Measurements from ENCODE around the gene DNAJC6. TPM values are rescaled to one million over a fixed set of nuclear protein-coding genes. Genes with fewer than 3 reads are reported as not detected.

Gene DNAJC6
- total RNA-seq, 1 donor from 2014 or later: 3.2 TPM

DNA sequence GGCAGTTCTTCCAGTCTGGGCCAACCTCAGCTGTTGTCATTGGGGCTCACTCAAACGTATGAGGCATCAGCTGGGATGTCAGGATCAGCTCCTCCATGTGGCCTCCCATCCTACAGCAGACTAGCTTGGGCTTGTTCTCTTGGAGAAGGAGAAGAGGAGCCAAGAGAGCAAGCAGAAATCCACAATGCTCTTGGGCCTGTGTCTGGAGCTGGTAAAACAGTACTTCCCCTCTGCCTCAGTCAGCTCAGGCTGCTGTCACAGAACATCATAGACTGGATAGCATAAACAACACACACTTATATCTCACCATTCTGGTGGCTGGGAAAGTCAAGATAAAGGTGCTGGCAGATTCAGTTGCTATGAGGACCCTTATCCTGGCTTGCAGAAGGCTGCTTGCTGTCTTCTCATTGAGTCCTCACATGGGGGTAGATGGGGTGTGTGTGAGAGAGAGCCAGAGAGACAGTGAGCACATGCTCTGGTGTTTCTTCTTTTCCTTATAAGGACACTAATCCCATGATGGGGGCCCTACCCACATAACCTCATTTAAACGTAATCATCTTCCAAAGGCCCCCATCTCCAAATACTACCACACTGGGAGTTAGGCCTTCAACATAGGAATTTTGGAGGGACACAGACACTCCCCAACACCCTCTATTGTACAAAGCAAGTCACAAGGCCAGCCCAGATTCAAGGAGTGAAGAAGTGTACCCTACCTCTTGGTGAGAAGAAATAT lies 16.3 kb upstream of the DNAJC6 start:
- DNase-seq (ENCODE audit: extremely low read depth, low read depth, low spot score): no peak

DNA sequence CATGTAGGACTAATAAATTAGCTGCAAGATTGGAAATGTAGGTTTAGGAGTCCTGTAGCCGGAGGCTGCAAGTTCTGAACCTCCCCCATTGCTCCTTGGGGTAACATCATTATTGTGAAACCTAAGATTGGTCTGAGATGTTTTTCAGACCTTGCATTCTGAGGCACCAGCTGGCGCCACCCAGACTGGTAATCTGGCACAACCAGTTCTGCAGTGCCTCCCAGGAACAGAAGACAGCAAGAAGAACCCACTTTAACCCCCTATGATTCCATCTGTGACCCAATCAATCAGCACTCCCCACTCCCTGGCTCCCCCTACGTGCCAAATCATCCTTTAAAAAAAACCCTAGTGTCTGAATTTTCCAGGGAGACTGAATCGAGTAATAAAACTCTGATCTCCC lies 11.6 kb upstream of the DNAJC6 start:
- no peak for DNase-seq (ENCODE audit: extremely low read depth, low read depth, low spot score)

DNA sequence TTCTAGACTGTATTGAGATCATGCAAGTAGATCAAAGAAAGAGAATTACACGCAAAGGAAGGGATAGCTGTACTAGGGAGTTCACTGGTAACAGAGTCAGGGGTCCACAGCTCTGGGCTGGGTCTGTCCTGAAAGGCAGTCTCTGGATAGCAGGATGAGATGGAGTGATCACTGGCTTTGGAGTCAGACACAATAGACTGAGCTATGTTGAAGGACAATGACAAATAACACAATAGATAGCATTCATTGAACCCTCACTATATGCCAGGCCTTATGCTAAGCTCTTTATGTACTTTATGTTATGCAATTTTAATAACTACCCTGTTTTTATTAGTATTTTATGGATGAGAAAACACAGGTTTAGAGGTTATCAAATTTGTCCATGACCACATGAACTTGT lies 10.0 kb upstream of the DNAJC6 start:
- DNase-seq (ENCODE audit: extremely low read depth, low read depth, low spot score): no peak

DNA sequence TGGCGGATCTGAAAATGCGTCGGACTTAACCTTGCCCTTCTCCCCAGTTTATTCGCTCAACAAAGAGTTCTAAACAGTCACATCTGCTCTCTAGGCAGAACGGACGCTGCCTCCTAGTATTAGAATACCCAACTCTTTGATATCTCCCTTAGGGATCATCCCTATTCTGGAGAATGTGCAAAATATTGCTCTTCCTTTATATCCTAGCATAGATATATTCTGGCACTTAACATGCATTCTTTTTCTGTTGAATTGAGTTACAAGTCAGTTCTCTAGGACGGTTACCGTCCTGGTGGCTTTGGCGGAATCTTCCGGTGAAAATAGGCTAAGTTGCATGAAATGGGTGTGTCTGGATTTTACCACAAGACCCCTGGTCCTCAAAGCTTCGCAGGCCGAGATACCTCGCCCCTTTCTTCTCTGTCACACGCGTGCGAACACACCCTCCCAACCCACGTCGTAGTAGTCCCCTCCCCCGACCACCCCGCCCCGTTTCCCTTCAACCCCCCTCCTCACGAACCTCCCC lies 501 bp upstream of the DNAJC6 start:
- no peak for DNase-seq (ENCODE audit: extremely low read depth, low read depth, low spot score)

DNA sequence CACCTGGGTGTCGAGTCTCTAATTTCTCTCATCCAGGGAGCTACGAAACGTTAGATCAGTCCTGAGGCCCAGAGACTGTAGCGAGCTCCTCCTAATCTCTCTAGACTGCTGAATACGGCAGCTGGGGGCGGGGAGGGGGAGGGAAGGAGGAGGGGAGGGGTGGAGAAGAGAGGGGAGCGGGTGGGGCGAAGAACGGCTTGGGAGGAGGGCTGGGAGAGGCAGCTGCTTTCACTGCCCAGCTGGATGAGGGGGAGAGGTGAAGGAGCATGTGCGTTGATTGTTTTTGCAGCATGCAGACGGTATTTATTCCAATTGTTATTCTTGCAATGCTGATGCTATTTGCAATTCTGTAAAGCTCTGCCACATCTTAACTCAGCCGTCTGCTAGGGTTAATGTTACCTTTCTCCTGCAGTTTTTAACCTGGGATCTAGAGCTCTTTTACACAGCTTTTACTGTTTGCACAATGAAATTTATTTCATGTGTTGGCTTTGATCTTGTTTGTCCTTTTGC lies 790 bp downstream of the DNAJC6 start:
- no peak for DNase-seq (ENCODE audit: extremely low read depth, low read depth, low spot score)

DNA sequence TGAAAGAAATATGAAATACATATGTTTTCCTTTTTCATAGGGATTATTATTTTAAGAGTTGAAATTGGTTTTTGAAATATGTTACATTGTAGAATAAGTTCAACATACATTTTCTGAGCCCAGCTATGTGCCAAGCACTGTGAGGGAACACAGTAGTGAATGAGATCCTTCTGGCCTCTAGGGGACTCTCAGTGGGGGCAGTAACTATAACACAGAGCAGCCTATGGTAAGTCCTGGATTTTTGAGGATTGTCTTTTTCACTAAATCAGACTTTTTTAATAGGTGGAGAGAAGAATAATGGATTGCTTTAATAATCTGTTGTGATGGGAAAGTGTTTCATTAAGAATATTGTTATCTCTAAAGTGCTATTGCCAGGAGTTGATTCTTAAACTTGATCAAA lies 2.4 kb downstream of the DNAJC6 start:
- DNase-seq (ENCODE audit: extremely low read depth, low read depth, low spot score): no peak

DNA sequence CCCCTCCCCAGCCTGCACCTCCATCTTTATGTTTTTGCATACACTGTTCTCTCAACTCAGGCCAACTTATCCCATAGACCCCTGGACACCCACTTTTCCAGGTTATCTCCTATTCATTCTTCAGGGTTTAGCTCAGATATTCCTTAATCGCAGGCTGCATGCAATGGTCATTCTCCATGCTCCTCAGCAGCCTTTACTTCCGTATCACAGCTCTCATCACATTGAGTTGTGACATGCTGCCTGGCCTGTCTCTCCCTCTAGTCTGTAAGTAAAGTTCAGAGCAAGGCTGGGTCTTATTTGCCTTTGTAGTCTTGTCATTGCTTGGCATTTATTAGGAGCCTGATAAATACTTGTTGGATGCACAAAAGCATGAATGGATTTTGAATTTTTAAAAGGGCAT lies 6.9 kb downstream of the DNAJC6 start:
- no peak for DNase-seq (ENCODE audit: extremely low read depth, low read depth, low spot score)

DNA sequence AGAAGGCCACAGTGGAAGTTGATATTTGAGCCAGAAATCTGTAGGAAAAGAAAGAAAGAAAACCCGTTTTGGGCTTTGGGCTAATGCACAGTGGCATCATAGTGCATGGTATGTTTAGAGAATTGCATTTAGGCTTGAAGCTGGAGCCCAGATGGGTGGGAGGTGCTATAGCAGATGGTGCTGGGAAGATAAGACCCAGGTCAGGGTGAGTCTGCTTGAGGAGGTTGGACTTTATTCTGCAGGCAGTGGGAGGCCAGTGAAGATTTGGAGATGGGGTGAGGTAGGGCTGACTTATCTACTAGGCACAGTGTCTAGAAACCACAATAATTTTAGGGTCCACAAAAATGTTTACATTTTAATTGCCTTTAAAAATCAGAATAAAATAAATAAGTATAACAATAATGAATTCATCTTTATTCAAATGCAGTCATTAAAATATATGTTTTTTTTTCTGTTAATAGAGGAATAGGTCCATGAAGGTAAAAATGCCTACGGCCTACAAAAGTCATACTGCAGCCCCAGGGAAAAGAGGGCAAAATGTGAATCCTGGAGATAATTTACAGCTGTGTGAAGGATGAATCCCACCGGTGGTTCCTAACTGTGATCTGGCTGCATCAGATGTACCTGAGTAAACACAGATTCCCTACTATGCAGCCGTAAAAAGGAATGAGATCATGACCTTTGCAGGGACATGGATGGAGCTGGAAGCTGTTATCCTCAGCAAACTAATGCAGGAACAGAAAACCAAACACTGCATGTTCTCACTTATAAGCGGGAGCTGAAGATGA lies 8.7 kb downstream of the DNAJC6 start:
- DNase-seq (ENCODE audit: extremely low read depth, low read depth, low spot score): no peak

DNA sequence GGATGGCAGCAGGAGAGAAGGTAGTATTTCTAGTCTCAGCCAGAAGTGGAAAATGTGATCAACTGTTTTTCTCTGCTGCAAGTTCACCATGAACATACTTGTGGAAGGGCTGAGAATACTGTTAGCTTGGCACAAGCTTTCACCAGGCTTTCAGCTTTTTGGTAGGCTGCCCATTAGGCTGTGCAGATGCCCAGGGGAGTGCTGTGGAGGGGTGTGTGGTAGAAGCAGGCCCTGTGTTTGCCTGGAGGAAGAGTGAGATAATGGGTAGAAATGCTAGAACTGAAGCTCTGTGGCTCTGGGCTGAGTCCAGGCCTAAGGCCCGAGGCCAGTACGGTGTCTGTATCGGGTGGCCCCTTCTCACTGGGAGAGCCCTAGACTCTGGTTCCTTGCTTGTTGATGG lies 9.8 kb downstream of the DNAJC6 start:
- DNase-seq (ENCODE audit: extremely low read depth, low read depth, low spot score): no peak

DNA sequence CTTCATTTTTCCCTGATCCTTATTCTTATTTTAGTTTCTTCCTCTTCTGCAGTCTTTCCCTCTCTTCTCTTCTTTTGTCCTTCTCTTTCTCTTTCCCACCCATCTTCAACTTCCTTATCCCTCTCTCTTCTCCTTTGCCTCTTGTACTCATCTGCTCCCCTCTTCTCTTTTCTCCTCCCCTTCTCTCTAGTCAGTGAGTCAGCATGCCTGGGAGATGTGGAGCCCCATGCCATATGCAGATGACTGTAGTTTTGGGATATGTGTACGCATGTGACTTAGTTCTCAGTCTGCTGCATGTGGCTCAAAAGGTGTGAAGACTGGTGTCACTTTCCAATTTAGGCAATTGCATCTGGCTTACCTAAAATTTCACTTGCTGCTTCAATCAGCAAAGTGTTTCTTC lies 10.4 kb downstream of the DNAJC6 start:
- no peak for DNase-seq (ENCODE audit: extremely low read depth, low read depth, low spot score)

DNA sequence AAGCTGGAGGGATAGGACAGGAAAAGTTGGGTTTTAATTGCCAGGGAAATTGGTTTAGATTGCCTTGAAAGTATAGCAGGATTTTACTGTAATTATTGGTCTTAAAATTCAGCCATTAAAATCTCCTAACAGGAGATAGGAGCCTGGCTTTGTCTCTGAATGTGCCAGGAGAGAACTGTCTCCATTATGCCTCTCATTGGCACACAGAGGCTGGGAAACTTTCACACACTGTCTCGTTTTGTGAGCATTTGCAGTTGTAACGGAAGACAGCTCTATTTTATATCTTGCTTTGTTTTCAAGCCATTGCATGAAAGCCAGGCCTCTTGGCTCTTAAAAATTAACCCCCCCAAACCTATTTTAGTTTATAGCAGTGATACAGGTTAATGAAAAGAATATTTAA lies 12.5 kb downstream of the DNAJC6 start:
- DNase-seq (ENCODE audit: extremely low read depth, low read depth, low spot score): no peak

DNA sequence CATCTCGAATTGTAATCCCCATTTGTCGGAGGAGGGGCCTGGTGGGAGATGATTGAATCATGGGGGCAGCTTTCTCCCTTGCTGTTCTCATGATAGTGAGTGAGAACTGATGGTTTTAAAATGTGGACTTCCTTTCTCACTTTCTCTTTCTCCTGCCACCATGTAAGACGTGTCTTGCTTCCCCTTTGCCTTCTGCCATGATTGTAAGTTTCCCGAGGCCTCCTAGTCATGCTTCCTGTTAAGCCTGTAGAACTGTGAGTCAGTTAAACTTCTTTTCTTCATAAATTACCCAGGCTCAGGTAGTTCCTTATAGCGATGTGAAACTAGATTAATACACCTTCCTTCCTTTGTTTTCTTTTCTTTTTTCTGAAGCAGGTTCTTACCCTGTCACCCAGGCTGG lies 13.9 kb downstream of the DNAJC6 start:
- no peak for DNase-seq (ENCODE audit: extremely low read depth, low read depth, low spot score)

DNA sequence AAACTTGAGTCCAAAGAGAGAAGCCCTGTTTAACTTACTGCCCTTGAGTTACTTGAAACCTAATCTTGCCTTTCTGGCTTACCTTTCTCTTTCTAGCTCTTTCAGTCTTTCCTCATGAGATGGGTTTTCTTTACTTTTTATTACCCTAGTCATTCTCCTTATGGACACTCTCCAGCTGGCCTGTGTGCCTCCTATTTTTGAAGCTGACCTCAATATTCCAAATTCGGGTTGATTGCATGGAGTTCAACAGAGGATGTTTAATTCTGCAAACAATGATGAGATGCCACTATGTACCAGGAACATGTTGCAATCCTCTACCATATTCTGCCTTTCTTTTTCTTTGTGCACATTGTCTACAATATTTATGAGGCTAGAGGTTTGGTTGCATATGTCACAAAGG lies 20.7 kb downstream of the DNAJC6 start:
- DNase-seq (ENCODE audit: extremely low read depth, low read depth, low spot score): no peak

DNA sequence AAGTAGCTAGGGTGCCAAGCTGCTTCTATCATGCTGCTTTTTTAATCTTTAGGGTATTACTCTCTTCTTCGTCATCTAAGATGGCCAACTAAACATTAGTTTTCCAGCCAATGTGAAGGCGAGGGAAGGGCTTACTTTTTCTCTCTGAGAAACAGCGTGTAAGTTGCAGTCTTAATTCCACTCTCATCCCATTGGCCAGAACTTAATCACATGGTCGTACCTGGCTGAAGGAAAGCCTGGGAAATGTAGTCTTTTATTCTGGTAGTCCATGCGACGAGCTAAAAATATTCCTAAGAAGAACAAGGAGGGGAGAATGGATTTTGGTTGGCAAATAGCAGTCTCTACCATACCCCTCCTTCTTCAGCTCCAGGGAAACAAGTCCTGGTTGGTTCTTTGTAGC lies 21.5 kb downstream of the DNAJC6 start:
- no peak for DNase-seq (ENCODE audit: extremely low read depth, low read depth, low spot score)

DNA sequence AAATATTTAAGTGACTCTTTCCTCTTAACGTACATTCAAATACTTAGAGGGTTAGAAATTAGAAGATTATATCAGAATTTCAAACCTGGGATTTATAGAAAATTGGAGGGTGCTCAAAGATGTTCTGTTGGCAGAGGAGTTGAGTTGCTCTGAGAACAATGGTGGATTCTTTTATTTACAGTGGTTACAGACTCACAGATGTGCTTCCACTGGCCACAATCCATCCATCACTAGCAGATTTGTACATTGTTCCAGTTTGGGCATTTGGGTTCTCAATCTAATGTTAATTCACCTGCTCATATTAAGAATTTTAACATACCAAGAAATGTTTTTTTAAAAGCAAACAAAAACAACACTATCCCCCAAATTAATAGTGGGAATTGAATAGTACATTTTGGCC lies 23.5 kb downstream of the DNAJC6 start:
- DNase-seq (ENCODE audit: extremely low read depth, low read depth, low spot score): no peak

DNA sequence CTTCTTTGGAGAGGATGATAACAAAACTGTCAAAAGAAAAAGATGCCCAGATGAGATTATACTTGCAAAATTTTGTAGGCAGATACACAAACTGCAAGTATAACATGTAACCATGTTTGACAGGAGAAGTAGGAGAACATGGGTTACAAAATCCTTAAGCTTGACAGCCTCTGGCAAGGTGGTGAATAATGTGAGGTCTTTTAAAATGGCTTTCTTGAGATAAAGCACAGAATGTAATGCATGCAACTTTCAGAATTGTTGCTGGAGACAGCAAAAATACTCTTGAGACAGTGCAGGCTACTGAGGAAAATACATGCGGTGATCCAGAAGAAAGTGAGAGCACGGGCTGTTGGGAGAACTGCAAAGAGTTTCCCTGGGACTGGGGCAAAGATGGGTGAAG lies 24.7 kb downstream of the DNAJC6 start:
- no peak for DNase-seq (ENCODE audit: extremely low read depth, low read depth, low spot score)

DNA sequence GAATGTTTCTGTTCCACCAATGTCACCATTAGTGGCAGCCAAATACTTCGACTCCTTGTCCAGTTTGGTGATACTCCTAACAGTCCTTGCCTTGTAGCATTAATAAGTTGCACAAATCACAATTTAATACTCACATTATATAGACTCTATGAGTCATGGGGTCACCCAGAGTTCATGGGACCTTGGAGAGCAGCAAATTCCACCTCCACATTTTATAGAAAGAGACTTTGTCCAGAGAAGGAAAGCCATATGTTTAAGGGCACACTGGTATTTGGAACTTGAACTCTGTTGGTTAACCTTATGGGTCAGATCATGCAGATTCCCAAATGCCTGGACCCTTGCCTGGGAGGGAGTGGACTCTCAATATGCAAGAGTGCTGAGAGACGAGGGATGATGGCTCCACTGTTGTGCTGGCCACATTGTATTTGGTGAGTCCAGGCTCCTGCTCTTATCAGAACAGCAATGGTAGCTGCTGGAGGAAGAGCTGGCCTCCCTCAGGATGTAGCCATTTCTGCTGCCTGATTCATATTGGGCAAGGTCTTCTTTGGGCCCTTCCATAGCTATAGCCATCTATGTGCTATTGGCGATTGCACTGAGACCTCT lies 30.6 kb downstream of the DNAJC6 start:
- DNase-seq (ENCODE audit: extremely low read depth, low read depth, low spot score): no peak

DNA sequence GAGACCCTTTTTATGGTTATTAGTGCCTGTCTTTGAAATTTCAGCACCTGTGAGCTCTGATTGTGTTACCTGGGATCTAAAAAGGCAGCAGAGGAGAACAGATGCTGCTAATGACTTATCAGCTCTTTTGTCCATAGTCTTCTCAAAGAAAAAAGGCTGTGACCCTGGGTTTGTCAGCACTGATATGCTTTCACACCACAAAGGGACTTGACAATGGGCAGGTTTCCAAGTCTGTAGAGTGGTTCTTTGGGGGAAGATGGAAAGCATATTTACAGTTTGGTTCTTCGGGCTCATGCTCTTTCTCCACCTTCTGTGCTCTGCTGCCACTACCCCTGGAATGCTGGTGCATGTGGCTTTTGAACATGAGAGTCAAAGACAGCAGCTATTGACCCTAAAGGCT lies 32.0 kb downstream of the DNAJC6 start:
- no peak for DNase-seq (ENCODE audit: extremely low read depth, low read depth, low spot score)

DNA sequence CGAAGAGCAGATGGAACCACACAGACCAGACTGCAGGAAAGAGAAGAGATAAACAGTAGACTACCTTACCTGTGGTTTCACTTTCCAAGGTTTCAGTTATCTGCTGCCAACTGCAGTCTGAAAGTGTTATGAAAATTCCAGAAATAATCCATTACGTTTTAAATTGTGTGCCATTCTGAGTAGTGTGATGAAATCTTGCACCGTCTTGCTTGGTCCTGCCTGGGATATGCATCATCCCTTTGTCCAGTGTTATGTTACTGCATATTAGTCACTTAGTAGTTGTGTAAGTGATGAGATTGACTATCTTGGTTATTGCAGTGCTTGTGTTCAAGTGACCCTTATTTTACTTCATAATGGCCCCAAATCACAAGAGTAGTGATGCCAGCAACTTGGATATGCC lies 33.9 kb downstream of the DNAJC6 start:
- no peak for DNase-seq (ENCODE audit: extremely low read depth, low read depth, low spot score)

DNA sequence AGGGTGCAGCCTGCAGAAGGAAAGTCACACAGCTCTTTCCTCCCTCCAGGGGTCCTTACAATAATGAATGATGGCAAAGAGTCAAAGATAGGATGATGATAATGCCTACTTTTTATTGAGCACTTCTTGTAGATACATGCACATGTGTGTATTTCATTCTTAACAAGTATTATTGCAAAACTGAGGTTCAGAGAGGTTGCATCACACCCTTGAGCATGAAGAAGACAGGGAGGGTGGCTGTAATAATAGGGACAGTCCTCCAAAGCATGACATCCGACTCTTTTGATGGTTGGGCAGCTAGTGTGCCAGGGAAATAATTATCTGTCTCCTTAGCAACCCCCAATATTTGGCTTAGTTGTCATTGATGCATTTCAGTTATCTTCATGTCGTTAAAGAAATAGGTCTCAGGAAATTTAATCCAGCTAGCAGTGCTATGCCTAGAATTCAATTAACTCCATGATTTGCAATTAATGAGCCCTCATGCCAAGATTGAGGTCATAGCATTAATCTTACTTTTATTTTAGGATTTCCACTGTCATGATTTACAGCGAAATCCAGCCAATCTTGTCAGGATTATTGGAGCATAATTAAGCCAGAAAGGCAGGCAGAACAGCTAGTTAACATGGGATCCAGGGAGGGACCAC lies 35.0 kb downstream of the DNAJC6 start:
- no peak for DNase-seq (ENCODE audit: extremely low read depth, low read depth, low spot score)

DNA sequence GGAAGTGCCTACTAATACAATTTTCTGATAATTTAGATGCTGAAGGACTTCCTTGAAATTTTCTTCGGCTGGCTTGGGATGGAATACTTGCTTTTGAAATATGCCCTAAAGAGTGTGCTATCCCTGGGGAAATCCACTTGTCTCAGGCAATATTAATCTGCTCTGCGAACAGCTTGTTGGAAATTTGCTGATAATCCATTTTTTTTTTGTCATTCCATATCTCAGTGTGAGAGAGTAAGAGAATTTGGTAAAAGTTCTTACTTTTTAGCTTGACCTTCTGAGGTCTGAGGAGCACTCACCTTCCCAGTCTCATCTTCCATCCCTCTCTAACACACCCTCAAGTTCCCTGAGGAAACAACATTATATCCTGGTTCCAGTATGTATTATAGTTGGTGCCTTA lies 36.8 kb downstream of the DNAJC6 start:
- no peak for DNase-seq (ENCODE audit: extremely low read depth, low read depth, low spot score)
